HG03045 (cell line): ENCODE results near the gene CDHR3.
"Not testable (repeated sequence)": the region's sequence is repeated elsewhere in the genome, so short reads cannot be mapped to it uniquely, and the experiment has no call there.

Source experiments
- ATAC-seq: cut with Tn5 transposase; IDR thresholded peaks from one replicate; pipeline ENCODE4 v1.9.1; 2021; ENCODE audit warnings: mild to moderate bottlenecking, moderate library complexity; ENCODE audit not compliant: unreplicated experiment

CDHR3 gene

GRCh38 chr7:105962353-105962752 is 711 bp upstream of the CDHR3 start:
- ATAC-seq, result no peak

- no peak for ATAC-seq
Measured at GRCh38 chr7:105971845-105972244, 8.8 kb downstream of the CDHR3 start.

- ATAC-seq, result no peak
Measured at GRCh38 chr7:105972276-105972675, 9.2 kb downstream of the CDHR3 start.

GRCh38 chr7:105974471-105974870 is 11.4 kb downstream of the CDHR3 start:
- no peak for ATAC-seq

GRCh38 chr7:105975770-105976417 is 12.8 kb downstream of the CDHR3 start:
- no peak for ATAC-seq

- ATAC-seq, result no peak
Measured at GRCh38 chr7:105976868-105977267, 13.8 kb downstream of the CDHR3 start.

- ATAC-seq, result no peak
Measured at GRCh38 chr7:105978035-105978434, 15.0 kb downstream of the CDHR3 start.

- no peak for ATAC-seq
Measured at GRCh38 chr7:105978974-105979373, 15.9 kb downstream of the CDHR3 start.

GRCh38 chr7:105979405-105979804 is 16.3 kb downstream of the CDHR3 start:
- ATAC-seq, result no peak

- ATAC-seq, result no peak
Measured at GRCh38 chr7:105980645-105981396, 17.8 kb downstream of the CDHR3 start.

GRCh38 chr7:105982388-105982787 is 19.3 kb downstream of the CDHR3 start:
- no peak for ATAC-seq

- ATAC-seq, result not testable (repeated sequence)
Measured at GRCh38 chr7:105984808-105985207, 21.7 kb downstream of the CDHR3 start.

- no peak for ATAC-seq
Measured at GRCh38 chr7:105985229-105985628, 22.2 kb downstream of the CDHR3 start.

- ATAC-seq, result no peak
Measured at GRCh38 chr7:105985672-105986215, 22.7 kb downstream of the CDHR3 start.

- no peak for ATAC-seq
Measured at GRCh38 chr7:105987046-105987445, 24.0 kb downstream of the CDHR3 start.

GRCh38 chr7:105988276-105988675 is 25.2 kb downstream of the CDHR3 start:
- ATAC-seq, result no peak

- no peak for ATAC-seq
Measured at GRCh38 chr7:105989191-105989590, 26.1 kb downstream of the CDHR3 start.

- no peak for ATAC-seq
Measured at GRCh38 chr7:105989686-105990085, 26.6 kb downstream of the CDHR3 start.

GRCh38 chr7:105990141-105990540 is 27.1 kb downstream of the CDHR3 start:
- ATAC-seq, result no peak

- ATAC-seq, result no peak
Measured at GRCh38 chr7:105990727-105991453, 27.8 kb downstream of the CDHR3 start.

GRCh38 chr7:105992905-105993304 is 29.8 kb downstream of the CDHR3 start:
- no peak for ATAC-seq
